Pulmonary artery endothelial cell (primary cell): ENCODE data around the gene RAB33A. TPM values are rescaled to one million over a fixed set of nuclear protein-coding genes. Genes with fewer than 3 reads are reported as not detected.

ENCODE experiments used
- DNase-seq: peaks from one replicate; pipeline ENCODE4 v3.0.0-alpha.2; 2011; ENCODE audit warnings: low read depth, low spot score
- total RNA-seq: library from RNA; depleted of rRNA; stranded (reverse); fragments of >200 nt; gene quantifications from 2 replicates; pipeline ENCODE4 v1.2.3, GENCODE V29; 2014

RAB33A gene
- total RNA-seq, 1 donor from 2014 or later: 0.59 TPM

- DNase-seq: no peak
These were observed 524 bp downstream of the RAB33A start for GRCh38 chrX:130172127-130172845.

GRCh38 chrX:130173190-130173895 is 1.6 kb downstream of the RAB33A start:
- DNase-seq: no peak

GRCh38 chrX:130174045-130174704 is 2.4 kb downstream of the RAB33A start:
- no peak for DNase-seq

GRCh38 chrX:130174937-130175336 is 3.2 kb downstream of the RAB33A start:
- no peak for DNase-seq

- DNase-seq: no peak
These were observed 4.6 kb downstream of the RAB33A start for GRCh38 chrX:130176354-130176776.

- DNase-seq: no peak
These were observed 5.2 kb downstream of the RAB33A start for GRCh38 chrX:130176942-130177341.

GRCh38 chrX:130179170-130179569 is 7.4 kb downstream of the RAB33A start:
- no peak for DNase-seq

GRCh38 chrX:130179579-130180215 is 7.9 kb downstream of the RAB33A start:
- no peak for DNase-seq

- no peak for DNase-seq
These were observed 12.4 kb downstream of the RAB33A start for GRCh38 chrX:130184168-130184567.

- no peak for DNase-seq
These were observed 13.1 kb downstream of the RAB33A start for GRCh38 chrX:130184857-130185256.

- no peak for DNase-seq
These were observed 14.9 kb downstream of the RAB33A start for GRCh38 chrX:130186651-130187050.

- no peak for DNase-seq
These were observed 19.0 kb downstream of the RAB33A start for GRCh38 chrX:130190801-130191200.

GRCh38 chrX:130196466-130196865 is 24.7 kb downstream of the RAB33A start:
- DNase-seq: no peak

- DNase-seq: no peak
These were observed 25.7 kb downstream of the RAB33A start for GRCh38 chrX:130197464-130197863.

- no peak for DNase-seq
These were observed 32.9 kb downstream of the RAB33A start for GRCh38 chrX:130204647-130205046.

GRCh38 chrX:130211415-130212186 is 39.8 kb downstream of the RAB33A start:
- no peak for DNase-seq

GRCh38 chrX:130212371-130212770 is 40.6 kb downstream of the RAB33A start:
- DNase-seq: no peak

GRCh38 chrX:130213376-130213775 is 41.6 kb downstream of the RAB33A start:
- DNase-seq: no peak

GRCh38 chrX:130216320-130216719 is 44.6 kb downstream of the RAB33A start:
- DNase-seq: no peak

GRCh38 chrX:130224810-130225209 is 53.0 kb downstream of the RAB33A start:
- DNase-seq: no peak

- DNase-seq: no peak
These were observed 57.1 kb downstream of the RAB33A start for GRCh38 chrX:130228871-130229270.
